Lower leg skin (tissue), 4 donors: ENCODE data around the gene PDE3A. TPM values are rescaled to one million over a fixed set of nuclear protein-coding genes. Genes with fewer than 3 reads are reported as not detected.

Experiments
- DNase-seq, 2 donors: peaks; one replicate each; pipeline ENCODE4 v3.0.0-alpha.2; 2019; ENCODE audit warnings: low spot score in 2 of 2
- H3K4me3 ChIP-seq: fragments of 200-600 bp; sonication (generic); 2 replicates; pipeline ENCODE4 v1.5.1; 2017; ENCODE audit warnings: mild to moderate bottlenecking, low read depth; ENCODE audit not compliant: poor library complexity, severe bottlenecking
- POLR2A ChIP-seq, 2 donors: fragments of 450-650 bp; IDR thresholded peaks; one replicate each; pipeline ENCODE4 v1.6.1; 2016 to 2017; ENCODE audit warnings: antibody characterized with exemption in 2 of 2, mild to moderate bottlenecking in 1 of 2, moderate library complexity in 1 of 2
- WGBS, 2 donors: methylation state at CpG; one replicate each; pipeline ENCODE4 v1.1.5; 2018; 5-methylcytosine and 5-hydroxymethylcytosine counted together
- intact Hi-C: fragments of 100-400 bp; cut with DNase I; formaldehyde crosslinking; loops from one replicate; pipeline ENCODE4 v1.15.0; 2023; ENCODE audit warnings: low total_unique reads
- total RNA-seq, 4 donors: library from RNA; depleted of rRNA; stranded (reverse); fragments of >200 nt; gene quantifications; one replicate each; pipeline ENCODE4 v1.1.0, GENCODE V29; 2016
- TF ChIP-seq, protein P1 (sequence below), 3 donors: fragments of 450-650 bp; IDR thresholded peaks; one replicate each; pipeline ENCODE4 v1.5.1; 2016; ENCODE audit warnings: antibody characterized with exemption in 3 of 3, mild to moderate bottlenecking in 3 of 3, moderate library complexity in 2 of 3

The PDE3A gene
- total RNA-seq, 4 donors from 2014 or later: 1.5 to 3.2 (median 2.7) TPM

DNA sequence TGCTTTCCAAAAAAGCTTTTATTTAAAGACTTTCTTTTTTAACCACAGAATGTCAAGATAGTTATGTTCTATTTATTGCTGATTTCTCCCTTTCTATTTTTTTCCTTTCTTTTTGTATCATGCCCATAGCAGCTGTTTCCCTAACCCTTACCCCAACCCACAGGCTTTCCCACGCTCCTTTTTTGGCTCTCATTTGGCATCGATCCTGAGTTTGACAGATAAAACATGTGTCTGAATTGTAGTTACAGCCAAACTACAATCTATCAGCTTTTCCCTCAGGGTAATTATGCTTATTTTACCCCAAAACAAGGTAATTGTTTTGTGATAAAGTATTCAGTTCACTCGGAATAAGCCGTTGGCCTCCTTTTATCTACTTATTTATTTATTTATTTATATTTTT, 46.7 kb downstream of the PDE3A start:
- H3K4me3 ChIP-seq: no peak overlapping the region
- TF ChIP-seq, protein P1, sequence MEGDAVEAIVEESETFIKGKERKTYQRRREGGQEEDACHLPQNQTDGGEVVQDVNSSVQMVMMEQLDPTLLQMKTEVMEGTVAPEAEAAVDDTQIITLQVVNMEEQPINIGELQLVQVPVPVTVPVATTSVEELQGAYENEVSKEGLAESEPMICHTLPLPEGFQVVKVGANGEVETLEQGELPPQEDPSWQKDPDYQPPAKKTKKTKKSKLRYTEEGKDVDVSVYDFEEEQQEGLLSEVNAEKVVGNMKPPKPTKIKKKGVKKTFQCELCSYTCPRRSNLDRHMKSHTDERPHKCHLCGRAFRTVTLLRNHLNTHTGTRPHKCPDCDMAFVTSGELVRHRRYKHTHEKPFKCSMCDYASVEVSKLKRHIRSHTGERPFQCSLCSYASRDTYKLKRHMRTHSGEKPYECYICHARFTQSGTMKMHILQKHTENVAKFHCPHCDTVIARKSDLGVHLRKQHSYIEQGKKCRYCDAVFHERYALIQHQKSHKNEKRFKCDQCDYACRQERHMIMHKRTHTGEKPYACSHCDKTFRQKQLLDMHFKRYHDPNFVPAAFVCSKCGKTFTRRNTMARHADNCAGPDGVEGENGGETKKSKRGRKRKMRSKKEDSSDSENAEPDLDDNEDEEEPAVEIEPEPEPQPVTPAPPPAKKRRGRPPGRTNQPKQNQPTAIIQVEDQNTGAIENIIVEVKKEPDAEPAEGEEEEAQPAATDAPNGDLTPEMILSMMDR (IDR thresholded peaks at IDR 0.05): no peak
- TF ChIP-seq POLR2A (IDR thresholded peaks at IDR 0.05): no peak
- DNase-seq: peak in 1 of 2 donors; percentile 23
- intact Hi-C loops: no loop called here
- WGBS, 2 donors: 15 to 16% methylated on average over 4 of the region's 4 CpGs

DNA sequence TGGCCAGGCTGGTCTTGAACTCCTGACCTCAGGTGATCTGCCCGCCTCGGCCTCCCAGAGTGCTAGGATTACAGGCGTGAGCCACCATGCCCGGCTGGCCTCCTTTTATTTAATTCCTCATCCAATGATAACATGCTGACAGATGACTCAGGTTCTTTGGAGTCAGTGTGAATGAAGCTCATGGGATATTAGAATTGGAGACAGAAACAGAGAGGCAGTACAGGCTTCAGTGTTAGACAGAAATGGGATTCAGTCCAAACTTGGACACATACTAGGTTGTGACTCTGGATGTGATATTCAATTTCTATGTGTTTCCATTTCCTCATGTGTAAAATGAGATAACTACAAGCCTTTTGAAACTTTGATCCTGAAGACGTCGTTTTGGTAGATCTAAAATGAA, 47.3 kb downstream of the PDE3A start:
- DNase-seq: no peak
- no peak overlapping the region for H3K4me3 ChIP-seq
- TF ChIP-seq POLR2A (IDR thresholded peaks at IDR 0.05): no peak
- TF ChIP-seq, protein P1 (IDR thresholded peaks at IDR 0.05): no peak
- intact Hi-C loops: no loop called here
- 65 to 67% methylated on average over 6 of the region's 6 CpGs for WGBS, 2 donors

DNA sequence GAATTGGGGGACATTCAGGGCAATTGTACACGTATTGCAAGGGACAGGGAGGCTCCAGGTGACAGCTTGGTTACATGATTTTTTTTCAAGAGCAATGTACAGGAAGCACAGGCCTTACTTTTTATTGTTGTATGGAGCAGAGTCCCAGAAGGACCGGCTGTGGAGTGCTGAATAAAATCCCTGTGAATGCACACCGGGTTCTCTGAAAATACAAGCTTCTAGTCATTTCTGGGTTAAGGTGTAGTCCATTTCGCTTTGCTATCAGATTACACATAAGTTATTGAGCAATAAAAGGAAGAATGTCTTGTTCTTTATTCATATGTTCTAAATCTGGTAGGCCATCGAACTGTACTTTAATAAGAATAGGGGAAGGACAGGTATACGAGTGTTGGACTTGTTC, 52.2 kb downstream of the PDE3A start:
- DNase-seq: no peak
- H3K4me3 ChIP-seq: no peak overlapping the region
- 78 to 83% methylated on average over 6 of the region's 6 CpGs for WGBS, 2 donors
- TF ChIP-seq POLR2A (IDR thresholded peaks at IDR 0.05): no peak
- TF ChIP-seq, protein P1 (IDR thresholded peaks at IDR 0.05): no peak
- intact Hi-C loops: no loop called here

DNA sequence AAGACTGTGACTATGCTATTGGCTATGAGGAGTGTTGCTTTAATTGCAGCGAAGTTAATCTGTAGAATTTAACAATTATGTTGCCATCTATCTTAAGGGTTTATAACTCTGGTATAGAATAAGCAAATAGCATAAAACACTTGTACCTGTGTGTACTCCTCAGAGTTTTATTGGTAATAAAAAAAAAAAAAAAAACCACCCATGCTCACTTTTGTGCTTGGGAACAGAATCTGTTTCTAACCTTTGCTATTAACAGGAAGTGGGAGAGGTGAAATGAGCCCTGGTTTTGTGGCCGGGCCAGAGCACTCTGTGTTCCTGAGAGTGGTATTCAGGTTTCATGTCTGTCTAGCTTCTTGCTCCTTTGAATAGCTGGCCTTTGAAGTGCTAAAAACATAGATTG, 53.1 kb downstream of the PDE3A start:
- no peak for DNase-seq
- WGBS, 2 donors: 85 to 89% methylated on average over 2 of the region's 2 CpGs
- intact Hi-C loops: no loop called here
- H3K4me3 ChIP-seq: no peak overlapping the region
- TF ChIP-seq, protein P1 (IDR thresholded peaks at IDR 0.05): no peak
- no peak for TF ChIP-seq POLR2A (IDR thresholded peaks at IDR 0.05)

DNA sequence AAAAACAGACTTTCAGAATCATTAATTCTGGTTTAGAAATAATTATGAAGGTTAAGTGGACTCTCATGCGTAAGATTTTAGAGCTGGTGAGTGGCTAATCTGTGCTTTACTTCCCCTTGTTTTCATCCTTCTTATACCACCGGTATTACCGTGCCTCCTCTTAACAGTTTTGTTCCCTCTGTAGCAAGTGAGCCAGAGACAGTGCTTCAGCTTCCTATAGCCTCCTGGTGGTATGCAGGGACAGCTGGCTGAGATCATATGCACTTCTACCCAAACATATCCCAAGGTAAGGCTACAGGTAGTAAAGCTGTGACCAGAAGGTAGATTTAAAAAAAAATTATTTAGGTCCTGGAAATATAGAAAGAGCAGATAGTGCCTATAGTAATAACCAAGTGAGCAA, 55.2 kb downstream of the PDE3A start:
- no peak for DNase-seq
- intact Hi-C loops: no loop called here
- TF ChIP-seq POLR2A (IDR thresholded peaks at IDR 0.05): no peak
- TF ChIP-seq, protein P1 (IDR thresholded peaks at IDR 0.05): no peak
- WGBS, 2 donors: 75 to 81% methylated on average over 3 of the region's 3 CpGs
- H3K4me3 ChIP-seq: no peak overlapping the region

DNA sequence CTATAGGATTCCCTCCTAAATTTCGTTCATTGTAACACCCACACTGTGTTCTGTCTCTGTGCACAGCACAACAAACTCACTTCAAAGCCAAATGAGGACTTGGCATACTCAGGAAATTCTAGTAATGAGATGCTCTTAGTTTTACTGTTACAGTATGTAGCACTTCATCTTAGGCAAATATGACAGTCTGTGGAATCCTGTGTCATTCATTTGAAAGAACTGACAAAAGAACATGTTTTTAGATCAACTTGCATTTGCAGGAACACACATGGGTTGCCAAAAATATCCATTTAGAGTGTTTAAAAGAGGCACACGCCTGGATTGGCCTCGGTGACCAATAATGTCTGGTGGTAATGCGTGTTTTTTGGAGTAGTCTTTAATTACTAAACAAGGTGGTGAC, 56.5 kb downstream of the PDE3A start:
- no peak for DNase-seq
- TF ChIP-seq, protein P1 (IDR thresholded peaks at IDR 0.05): no peak
- no peak for TF ChIP-seq POLR2A (IDR thresholded peaks at IDR 0.05)
- intact Hi-C loops: no loop called here
- no peak overlapping the region for H3K4me3 ChIP-seq
- 78 to 85% methylated on average over 4 of the region's 4 CpGs for WGBS, 2 donors
